IMR-90 (cell line): ENCODE data around the gene C10orf120. TPM values are rescaled to one million over a fixed set of nuclear protein-coding genes. Genes with fewer than 3 reads are reported as not detected.

Source experiments
- ATAC-seq: fragments of 200-7000 bp; cut with Tn5 transposase; 2 replicates; pipeline ENCODE4 v1.9.1; 2020; ENCODE audit warnings: low read depth, mild to moderate bottlenecking, moderate library complexity
- BruUV-seq: library from RNA; stranded (reverse); fragments of 400-500 nt; replicated peaks from 2 replicates; lab custom pipeline; 2021; lab: Mats Ljungman, UMichigan
- CTCF ChIA-PET: fragments of 300-600 bp; formaldehyde crosslinking; extraction: SDS; loops from one replicate; lab custom pipeline; 2021; ENCODE audit warnings: antibody characterized with exemption; lab: Yijun Ruan, JAX
- POLR2A ChIA-PET: fragments of 300-600 bp; sonication (Branson Sonifier 250); formaldehyde crosslinking; loops from one replicate; lab custom pipeline; 2022; ENCODE audit warnings: antibody characterized with exemption; ENCODE audit not compliant: unreplicated experiment; lab: Charles Lee
- DNase-seq: peaks from one replicate; pipeline ENCODE4 v3.0.0; 2013
- H2AFZ ChIP-seq: replicated peaks from 2 replicates; pipeline ENCODE3; 2013; ENCODE audit warnings: low read length, mild to moderate bottlenecking; ENCODE audit not compliant: poor library complexity
- H2AK5ac ChIP-seq: 2 replicates; pipeline ENCODE4 v1.6.1; 2013; ENCODE audit warnings: low read depth, low read length, inconsistent platforms
- H2AK9ac ChIP-seq: replicated peaks from 2 replicates; pipeline ENCODE3; 2013; ENCODE audit warnings: mild to moderate bottlenecking, low read depth, low read length, moderate library complexity; ENCODE audit not compliant: poor library complexity
- H2BK120ac ChIP-seq: 2 replicates; pipeline ENCODE4 v1.6.1; 2013; ENCODE audit warnings: low read depth, low read length, inconsistent platforms
- H2BK15ac ChIP-seq: 3 replicates; pipeline ENCODE4 v1.6.1; 2013; ENCODE audit warnings: low read depth, low read length, inconsistent platforms
- H2BK20ac ChIP-seq: 2 replicates; pipeline ENCODE4 v1.6.1; 2013; ENCODE audit warnings: low read depth, mild to moderate bottlenecking, inconsistent platforms, low read length, moderate library complexity
- H2BK5ac ChIP-seq: 2 replicates; pipeline ENCODE4 v1.6.1; 2013; ENCODE audit warnings: mild to moderate bottlenecking, low read depth, low read length, inconsistent platforms; ENCODE audit not compliant: poor library complexity, severe bottlenecking
- H3K14ac ChIP-seq: replicated peaks from 2 replicates; pipeline ENCODE4 v1.6.1; 2013; ENCODE audit warnings: low read depth, low read length, inconsistent platforms
- H3K18ac ChIP-seq: 2 replicates; pipeline ENCODE4 v1.6.1; 2013; ENCODE audit warnings: low read depth, low read length, control low read depth
- H3K23ac ChIP-seq: 2 replicates; pipeline ENCODE4 v1.6.1; 2013; ENCODE audit warnings: low read depth, low read length, inconsistent platforms
- H3K27ac ChIP-seq: 2 replicates; pipeline ENCODE4 v1.5.1; 2013; ENCODE audit warnings: mild to moderate bottlenecking, control low read depth, low read length; ENCODE audit not compliant: insufficient read depth
- H3K27me3 ChIP-seq: 2 replicates; pipeline ENCODE4 v1.6.1; 2013; ENCODE audit warnings: low read length; ENCODE audit not compliant: control insufficient read depth, insufficient read depth
- H3K36me3 ChIP-seq: 2 replicates; pipeline ENCODE4 v1.6.1; 2013; ENCODE audit warnings: low read length, mixed read lengths; ENCODE audit not compliant: control insufficient read depth, insufficient read depth
- H3K4ac ChIP-seq: 2 replicates; pipeline ENCODE4 v1.6.1; 2013; ENCODE audit warnings: low read depth, low read length, inconsistent platforms
- H3K4me1 ChIP-seq: 2 replicates; pipeline ENCODE4 v1.6.1; 2013; ENCODE audit warnings: low read length, mixed read lengths; ENCODE audit not compliant: control insufficient read depth, insufficient read depth
- H3K4me2 ChIP-seq: 2 replicates; pipeline ENCODE4 v1.6.1; 2013; ENCODE audit warnings: low read depth, mild to moderate bottlenecking, control low read depth, low read length, moderate library complexity
- H3K4me3 ChIP-seq: 2 replicates; pipeline ENCODE4 v1.5.1; 2013; ENCODE audit warnings: low read depth, mild to moderate bottlenecking, control low read depth, low read length, moderate library complexity; ENCODE audit not compliant: insufficient read depth
- H3K56ac ChIP-seq: 2 replicates; pipeline ENCODE4 v1.6.1; 2013; ENCODE audit warnings: low read length, inconsistent platforms; ENCODE audit not compliant: insufficient read depth; ENCODE audit errors: extremely low read depth
- H3K79me1 ChIP-seq, 2 experiments: 2 replicates each; pipeline ENCODE4 v1.6.1; 2013; ENCODE audit warnings: low read length in 2 of 2, inconsistent platforms in 1 of 2, low read depth in 1 of 2
- H3K9ac ChIP-seq: 2 replicates; pipeline ENCODE4 v1.6.1; 2013; ENCODE audit warnings: low read depth, low read length, control low read depth
- H3K9me1 ChIP-seq: 2 replicates; pipeline ENCODE4 v1.6.1; 2013; ENCODE audit warnings: low read length, inconsistent platforms; ENCODE audit not compliant: insufficient read depth
- H3K9me3 ChIP-seq: 2 replicates; pipeline ENCODE4 v1.6.1; 2013; ENCODE audit warnings: low read length; ENCODE audit not compliant: control insufficient read depth, insufficient read depth
- H4K20me1 ChIP-seq: 2 replicates; pipeline ENCODE4 v1.6.1; 2013; ENCODE audit warnings: low read length, inconsistent platforms; ENCODE audit not compliant: insufficient read depth
- H4K5ac ChIP-seq: 2 replicates; pipeline ENCODE4 v1.6.1; 2013; ENCODE audit warnings: mild to moderate bottlenecking, low read depth, low read length, control low read depth
- H4K8ac ChIP-seq, 2 experiments: 2 replicates each; pipeline ENCODE4 v1.6.1; 2013; ENCODE audit warnings: low read depth in 2 of 2, low read length in 2 of 2, control low read depth in 1 of 2, inconsistent platforms in 1 of 2
- H4K91ac ChIP-seq: 2 replicates; pipeline ENCODE4 v1.6.1; 2013; ENCODE audit warnings: low read depth, low read length, inconsistent platforms; ENCODE audit not compliant: insufficient read depth
- BHLHE40 ChIP-seq: fragments of 150-350 bp; IDR thresholded peaks from 2 replicates; pipeline ENCODE4 v1.6.1; 2016; ENCODE audit warnings: mild to moderate bottlenecking, low read depth, low read length
- CEBPB ChIP-seq: IDR thresholded peaks from 2 replicates; pipeline ENCODE4 v1.6.1; 2012; ENCODE audit warnings: low read depth, low read length, improper control_type of control experiment
- CHD1 ChIP-seq: IDR thresholded peaks from 2 replicates; pipeline ENCODE4 v1.6.1; 2012; ENCODE audit warnings: low read depth, low read length, improper control_type of control experiment
- ELK1 ChIP-seq: fragments of 150-350 bp; IDR thresholded peaks from 2 replicates; pipeline ENCODE4 v1.6.1; 2016; ENCODE audit warnings: low read depth, mild to moderate bottlenecking, low read length, moderate library complexity, borderline replicate concordance
- FOS ChIP-seq: fragments of 150-350 bp; IDR thresholded peaks from 2 replicates; pipeline ENCODE4 v1.6.1; 2016; ENCODE audit warnings: low read depth, low read length
- MAFK ChIP-seq: IDR thresholded peaks from 2 replicates; pipeline ENCODE4 v1.6.1; 2012; ENCODE audit warnings: low read depth, low read length, improper control_type of control experiment
- MAZ ChIP-seq: IDR thresholded peaks from 2 replicates; pipeline ENCODE4 v1.6.1; 2012; ENCODE audit warnings: low read depth, mild to moderate bottlenecking, low read length, improper control_type of control experiment, moderate library complexity, borderline replicate concordance
- MXI1 ChIP-seq: IDR thresholded peaks from 2 replicates; pipeline ENCODE4 v1.6.1; 2012; ENCODE audit warnings: low read depth, mild to moderate bottlenecking, low read length, moderate library complexity, borderline replicate concordance
- NFE2L2 ChIP-seq: fragments of 150-350 bp; IDR thresholded peaks from 2 replicates; pipeline ENCODE4 v1.6.1; 2016; ENCODE audit warnings: low read depth, mild to moderate bottlenecking, low read length
- POLR2A ChIP-seq: IDR thresholded peaks from 2 replicates; pipeline ENCODE4 v1.6.1; 2012; ENCODE audit warnings: mild to moderate bottlenecking, low read depth, low read length
- RAD21 ChIP-seq: IDR thresholded peaks from 2 replicates; pipeline ENCODE4 v1.6.1; 2012; ENCODE audit warnings: low read length, improper control_type of control experiment
- RCOR1 ChIP-seq: IDR thresholded peaks from 2 replicates; pipeline ENCODE4 v1.6.1; 2012; ENCODE audit warnings: mild to moderate bottlenecking, low read length, improper control_type of control experiment; ENCODE audit not compliant: insufficient replicate concordance
- RFX5 ChIP-seq: IDR thresholded peaks from 2 replicates; pipeline ENCODE4 v1.8.0; 2012; ENCODE audit warnings: low read depth, mild to moderate bottlenecking, low read length, moderate library complexity
- SMC3 ChIP-seq: fragments of 150-350 bp; IDR thresholded peaks from 2 replicates; pipeline ENCODE4 v1.6.1; 2016; ENCODE audit warnings: low read depth, mild to moderate bottlenecking, antibody characterized with exemption, low read length, moderate library complexity
- USF2 ChIP-seq: fragments of 150-350 bp; IDR thresholded peaks from 2 replicates; pipeline ENCODE4 v1.6.1; 2017; ENCODE audit warnings: mild to moderate bottlenecking, antibody characterized with exemption, low read length, low read depth
- WGBS, 2 experiments: methylation state at CpG; one replicate each; pipeline versions ENCODE4 v1.1.5 to v1.1.7; 2013; ENCODE audit warnings: missing lambda C conversion rate in 2 of 2; ENCODE audit not compliant: insufficient read length in 1 of 2; ENCODE audit errors: extremely low coverage in 2 of 2; 5-methylcytosine and 5-hydroxymethylcytosine counted together
- dilution Hi-C: fragments of 300-500 bp; cut with HindIII; formaldehyde crosslinking; loops from one replicate; pipeline ENCODE4 v1.14.3; 2018; ENCODE audit warnings: low sequenced_read_pairs; ENCODE audit not compliant: unreplicated experiment
- in situ Hi-C: fragments of 300-500 bp; cut with MboI; formaldehyde crosslinking; loops from 3 replicates; pipeline ENCODE4 v1.14.3; 2019; ENCODE audit warnings: low sequenced_read_pairs, inconsistent platforms, mixed read lengths
- intact Hi-C: fragments of 100-400 bp; cut with micrococcal nuclease; formaldehyde crosslinking; loops from 2 replicates; pipeline ENCODE4 v1.10.0; 2022
- polyA plus RNA-seq, 3 experiments: library from polyadenylated mRNA; depleted of rRNA; stranded (reverse); fragments of >200 nt; gene quantifications; 2 replicates each; pipeline ENCODE4 v1.2.3, GENCODE V29; 2012; ENCODE audit warnings: low replicate concordance in 1 of 3
- total RNA-seq: library from RNA; depleted of rRNA; stranded (reverse); fragments of >200 nt; gene quantifications from 2 replicates; pipeline ENCODE4 v1.2.3, GENCODE V29; 2012
- TF ChIP-seq, protein P1 (sequence below): conservative IDR thresholded peaks from 2 replicates; pipeline ENCODE4 v1.5.1; 2012; ENCODE audit warnings: mild to moderate bottlenecking, low read depth, low read length, improper control_type of control experiment

Gene C10orf120
- total and polyA plus RNA-seq, 2 of the 4 experiments (the other 2 are of a cell fraction): not detected

DNA sequence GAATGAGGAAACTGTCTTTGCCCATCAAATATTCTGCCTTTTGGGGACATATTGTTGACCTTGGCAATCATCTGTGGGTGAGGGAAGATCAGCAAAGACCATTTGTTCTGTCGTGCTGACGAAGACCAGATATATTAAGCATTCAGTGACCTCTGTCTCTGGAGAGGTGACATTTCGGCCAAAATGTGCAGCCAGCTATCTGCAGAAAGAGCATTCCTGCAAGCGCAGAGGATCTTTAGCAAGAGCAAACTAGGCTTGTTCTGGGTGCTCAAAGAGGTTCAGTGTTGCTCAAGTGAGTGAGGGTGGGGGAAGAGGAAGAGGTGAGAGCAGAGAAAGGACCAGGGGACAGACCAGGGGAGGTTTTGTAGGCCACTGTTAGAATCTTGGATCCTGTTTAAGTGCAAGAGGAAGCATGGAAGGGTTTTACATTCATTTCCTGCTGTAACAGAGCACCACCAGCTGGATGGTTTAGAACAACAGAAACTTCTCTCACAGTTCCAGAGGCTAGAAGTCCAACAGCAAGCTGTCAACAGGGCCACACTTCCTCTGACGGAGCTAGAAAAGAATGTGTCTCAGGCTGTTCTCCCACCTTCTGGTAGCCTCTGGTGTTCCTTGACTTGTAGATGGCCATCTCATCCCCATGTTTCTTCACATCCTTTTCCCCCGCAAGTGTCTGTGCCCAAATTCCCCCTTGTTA lies 11.2 kb downstream of the C10orf120 start:
- Histone ChIP-seq H4K91ac (no peak overlapping the region), H2BK20ac (no peak overlapping the region), H2AK9ac (no peak overlapping the region), H2AFZ (no peak overlapping the region), H4K8ac (no peak overlapping the region), H2AK5ac (no peak overlapping the region), H3K79me1 (no peaks in the 10 kb centered on the region), H2BK120ac (no peak overlapping the region), H3K36me3 (no peaks in the 10 kb centered on the region), H3K27ac (no peak overlapping the region), H3K4me1 (no peaks in the 10 kb centered on the region), H2BK15ac (no peak overlapping the region), H3K23ac (no peak overlapping the region), H3K27me3 (no peaks in the 10 kb centered on the region), H3K9ac (no peak overlapping the region), H3K4ac (no peak overlapping the region), H3K4me2 (no peak overlapping the region), H4K20me1 (no peaks in the 10 kb centered on the region), H3K4me3 (no peak overlapping the region), H2BK5ac (no peak overlapping the region), H3K9me3 (no peaks in the 10 kb centered on the region), H3K18ac (no peak overlapping the region), H4K5ac (no peak overlapping the region), H3K9me1 (no peaks in the 10 kb centered on the region), H3K56ac (no peak overlapping the region), H3K14ac (no peak overlapping the region)
- TF ChIP-seq RAD21 (no peak), POLR2A (no peak), MAFK (no peak), USF2 (no peak), CHD1 (no peak), SMC3 (no peak), RCOR1 (no peak), ELK1 (no peak), BHLHE40 (no peak), CEBPB (no peak), RFX5 (no peak), FOS (no peak), MXI1 (no peak), MAZ (no peak), NFE2L2 (no peak)
- TF ChIP-seq, protein P1, sequence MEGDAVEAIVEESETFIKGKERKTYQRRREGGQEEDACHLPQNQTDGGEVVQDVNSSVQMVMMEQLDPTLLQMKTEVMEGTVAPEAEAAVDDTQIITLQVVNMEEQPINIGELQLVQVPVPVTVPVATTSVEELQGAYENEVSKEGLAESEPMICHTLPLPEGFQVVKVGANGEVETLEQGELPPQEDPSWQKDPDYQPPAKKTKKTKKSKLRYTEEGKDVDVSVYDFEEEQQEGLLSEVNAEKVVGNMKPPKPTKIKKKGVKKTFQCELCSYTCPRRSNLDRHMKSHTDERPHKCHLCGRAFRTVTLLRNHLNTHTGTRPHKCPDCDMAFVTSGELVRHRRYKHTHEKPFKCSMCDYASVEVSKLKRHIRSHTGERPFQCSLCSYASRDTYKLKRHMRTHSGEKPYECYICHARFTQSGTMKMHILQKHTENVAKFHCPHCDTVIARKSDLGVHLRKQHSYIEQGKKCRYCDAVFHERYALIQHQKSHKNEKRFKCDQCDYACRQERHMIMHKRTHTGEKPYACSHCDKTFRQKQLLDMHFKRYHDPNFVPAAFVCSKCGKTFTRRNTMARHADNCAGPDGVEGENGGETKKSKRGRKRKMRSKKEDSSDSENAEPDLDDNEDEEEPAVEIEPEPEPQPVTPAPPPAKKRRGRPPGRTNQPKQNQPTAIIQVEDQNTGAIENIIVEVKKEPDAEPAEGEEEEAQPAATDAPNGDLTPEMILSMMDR: no peak
- no peak for DNase-seq
- no peak for ATAC-seq
- dilution Hi-C loops (no loop called here), intact Hi-C loops (no loop called here), in situ Hi-C loops (no loop called here)
- BruUV-seq: no TSS peak
- ChIA-PET CTCF (interaction anchor here (0.6 kb wide), 1 partner anchor 118 kb away, joined by 4 read pairs; no protein-coding TSS in a partner anchor), POLR2A (no interaction called here)
- WGBS, 2 experiments: 54% methylated on average over 3 of the region's 6 CpGs; no CpG with 5 or more reads in 1 of the 2 experiments
